SK-N-SH (cell line): ENCODE measurements around the gene TNIP2. TPM values are rescaled to one million over a fixed set of nuclear protein-coding genes. Genes with fewer than 3 reads are reported as not detected.

Source experiments
- CTCF ChIA-PET: fragments of 300-600, 350-600 bp; formaldehyde crosslinking; extraction: SDS; loops from one replicate; lab custom pipeline; 2021; lab: Yijun Ruan, JAX
- POLR2A ChIA-PET: fragments of 350-600 bp; sonication (Branson Sonifier 250); formaldehyde crosslinking; extraction: SDS; loops from one replicate; lab custom pipeline; 2020; ENCODE audit warnings: antibody characterized with exemption, inconsistent platforms; lab: Yijun Ruan, JAX
- DNase-seq: peaks from one replicate; pipeline ENCODE4 v3.0.0; 2012
- H2AFZ ChIP-seq: fragments of 200-600 bp; sonication (generic); 2 replicates; pipeline ENCODE4 v1.8.1; 2016; ENCODE audit warnings: antibody characterized with exemption, mild to moderate bottlenecking, low read depth
- H3F3A ChIP-seq: fragments of 200-600 bp; sonication (generic); replicated peaks from 2 replicates; pipeline ENCODE3; 2016; ENCODE audit warnings: antibody characterized with exemption, mild to moderate bottlenecking; ENCODE audit not compliant: insufficient read depth
- H3K27ac ChIP-seq, 2 experiments: fragments of 200-500 bp in 1 of 2; fragments of 200-600 bp in 1 of 2; sonication (Bioruptor generic) in 1 of 2; sonication (generic), shearing (Covaris generic) in 1 of 2; 2 replicates each; pipeline versions ENCODE4 v1.5.1 to v1.6.1; 2014 to 2016; ENCODE audit warnings: low read depth in 2 of 2, inconsistent platforms in 1 of 2, low read length in 1 of 2, mild to moderate bottlenecking in 1 of 2, mixed read lengths in 1 of 2
- H3K27me3 ChIP-seq: fragments of 200-600 bp; sonication (generic), shearing (Covaris generic); 2 replicates; pipeline ENCODE4 v1.6.1; 2016; ENCODE audit warnings: mixed run types; ENCODE audit not compliant: insufficient read depth
- H3K36me3 ChIP-seq, 2 experiments: fragments of 200-500 bp in 1 of 2; fragments of 200-600 bp in 1 of 2; sonication (Bioruptor generic) in 1 of 2; sonication (generic) in 1 of 2; replicated peaks in 1 of 2; 2 replicates each; pipeline versions ENCODE3 to v1.5.1; 2014 to 2016; ENCODE audit warnings: low read length in 1 of 2, mild to moderate bottlenecking in 1 of 2; ENCODE audit not compliant: insufficient read depth in 2 of 2, control insufficient read depth in 1 of 2
- H3K4me1 ChIP-seq, 2 experiments: fragments of 200-500 bp in 1 of 2; fragments of 200-600 bp in 1 of 2; sonication (Bioruptor generic) in 1 of 2; sonication (generic), shearing (Covaris generic) in 1 of 2; 2 replicates each; pipeline versions ENCODE4 v1.5.1 to v1.6.1; 2014 to 2016; ENCODE audit warnings: low read depth in 1 of 2, low read length in 1 of 2, mixed run types in 1 of 2; ENCODE audit not compliant: insufficient read depth in 2 of 2, control insufficient read depth in 1 of 2
- H3K4me2 ChIP-seq: fragments of 200-600 bp; sonication (generic), shearing (Covaris generic); 2 replicates; pipeline ENCODE4 v1.6.1; 2017; ENCODE audit warnings: mixed run types
- H3K4me3 ChIP-seq, 2 experiments: fragments of 200-500 bp in 1 of 2; fragments of 200-600 bp in 1 of 2; sonication (Bioruptor generic) in 1 of 2; sonication (generic), shearing (Covaris generic) in 1 of 2; 2 replicates each; pipeline versions ENCODE4 v1.5.1 to v1.8.1; 2014 to 2016; ENCODE audit warnings: low read depth in 2 of 2, inconsistent platforms in 1 of 2, low read length in 1 of 2, mild to moderate bottlenecking in 1 of 2, mixed read lengths in 1 of 2, moderate library complexity in 1 of 2
- H3K79me2 ChIP-seq: fragments of 200-600 bp; sonication (generic); 2 replicates; pipeline ENCODE4 v1.8.1; 2017; ENCODE audit warnings: mild to moderate bottlenecking; ENCODE audit not compliant: insufficient read depth
- H3K9ac ChIP-seq: fragments of 200-600 bp; sonication (generic); 2 replicates; pipeline ENCODE4 v1.6.1; 2017; ENCODE audit warnings: mixed run types
- H3K9me2 ChIP-seq: fragments of 200-600 bp; sonication (generic); 2 replicates; pipeline ENCODE4 v1.6.1; 2017; ENCODE audit warnings: mixed run types
- H3K9me3 ChIP-seq: fragments of 200-600 bp; sonication (generic); 2 replicates; pipeline ENCODE4 v1.6.1; 2017; ENCODE audit warnings: mixed run types, mild to moderate bottlenecking, moderate library complexity
- H4K20me1 ChIP-seq: fragments of 200-600 bp; sonication (generic); 2 replicates; pipeline ENCODE4 v1.6.1; 2017; ENCODE audit warnings: mild to moderate bottlenecking, mixed run types; ENCODE audit not compliant: insufficient read depth
- CHD2 ChIP-seq: fragments of 150-350 bp; IDR thresholded peaks from 2 replicates; pipeline ENCODE4 v1.6.1; 2018; ENCODE audit warnings: low read length; ENCODE audit not compliant: partially characterized antibody
- CTCF ChIP-seq: fragments of 200-600 bp; sonication (generic); IDR thresholded peaks from 2 replicates; pipeline ENCODE4 v1.6.1; 2017; ENCODE audit warnings: antibody characterized with exemption, mild to moderate bottlenecking, moderate library complexity
- EZH2phosphoT487 ChIP-seq: fragments of 200-600 bp; sonication (generic); IDR thresholded peaks from 2 replicates; pipeline ENCODE4 v1.6.1; 2017; ENCODE audit warnings: low read depth, mixed run types, mild to moderate bottlenecking, antibody characterized with exemption, moderate library complexity, borderline replicate concordance
- GABPA ChIP-seq: IDR thresholded peaks from 2 replicates; pipeline ENCODE4 v1.4.0; 2012; ENCODE audit warnings: low read depth, mild to moderate bottlenecking
- IRF3 ChIP-seq: fragments of 150-350 bp; IDR thresholded peaks from 2 replicates; pipeline ENCODE4 v1.6.1; 2016; ENCODE audit warnings: mild to moderate bottlenecking, low read depth, low read length
- MEF2A ChIP-seq: IDR thresholded peaks from 2 replicates; pipeline ENCODE4 v1.4.0; 2012; ENCODE audit warnings: low read depth, borderline replicate concordance
- TEAD4 ChIP-seq: IDR thresholded peaks from 2 replicates; pipeline ENCODE4 v1.4.0; 2012; ENCODE audit warnings: mild to moderate bottlenecking, borderline replicate concordance; ENCODE audit not compliant: insufficient read depth
- USF2 ChIP-seq: fragments of 150-350 bp; IDR thresholded peaks from 2 replicates; pipeline ENCODE4 v1.6.1; 2017; ENCODE audit warnings: antibody characterized with exemption, low read length, low read depth, borderline replicate concordance
- WGBS: methylation state at CpG from one replicate; pipeline ENCODE4 v1.1.6; 2017; ENCODE audit warnings: low lambda C conversion rate; 5-methylcytosine and 5-hydroxymethylcytosine counted together
- polyA plus RNA-seq, 3 experiments: library from polyadenylated mRNA; depleted of rRNA; stranded (reverse); fragments of >200 nt; gene quantifications; 2 replicates each; pipeline ENCODE4 v1.2.3, GENCODE V29; 2012
- TF ChIP-seq, protein P1 (sequence below): IDR thresholded peaks from 2 replicates; pipeline ENCODE4; 2012

TNIP2 gene
- polyA plus RNA-seq, 1 of the 3 experiments (the other 2 are of a cell fraction), result 78.9 TPM

DNA sequence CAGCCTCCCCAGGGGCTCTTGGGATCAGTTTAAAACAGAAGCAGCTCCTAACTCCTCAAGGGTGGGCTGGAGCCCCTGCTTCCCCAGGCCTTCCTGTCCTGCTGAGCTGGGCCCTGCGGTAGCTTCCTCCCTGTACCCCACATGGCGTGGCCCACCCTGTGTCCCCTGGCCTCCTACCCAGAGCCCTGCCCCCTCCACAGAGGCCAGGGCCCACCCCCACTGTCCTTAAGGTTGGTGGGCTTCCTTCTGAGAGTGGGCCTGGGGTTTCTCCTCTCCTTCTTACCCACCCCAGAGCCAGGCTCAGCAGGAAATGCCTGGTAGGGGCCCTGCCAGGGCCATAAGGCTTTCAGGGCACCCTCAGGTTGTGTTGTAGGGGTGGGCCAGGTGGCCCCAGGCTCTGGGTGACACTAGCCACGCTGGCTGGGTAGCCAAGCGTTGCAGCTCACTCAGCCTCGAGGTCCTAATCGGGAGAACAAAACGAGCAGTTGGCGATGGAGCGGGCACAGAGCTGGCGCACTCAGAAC lies 48.4 kb upstream of the TNIP2 start:
- H3K9me3 ChIP-seq, result no peaks in the 10 kb centered on the region
- H3K27ac ChIP-seq, result no peak overlapping the region; a peak in 1 of 4 replicates
- H3K4me3 ChIP-seq, result no peak overlapping the region
- no peaks in the 10 kb centered on the region for H3K79me2 ChIP-seq
- POLR2A ChIA-PET, result no interaction called here
- H2AFZ ChIP-seq, result no peak overlapping the region
- H3F3A ChIP-seq, result peaks cover 4% of the 10 kb centered on the region
- no peaks in the 10 kb centered on the region for H3K27me3 ChIP-seq
- H3K9me2 ChIP-seq, result no peaks in the 10 kb centered on the region
- no peaks in the 10 kb centered on the region for H4K20me1 ChIP-seq
- no peak for DNase-seq
- no peak overlapping the region for H3K4me2 ChIP-seq
- WGBS, result 99% methylated on average over 9 of the region's 10 CpGs
- CTCF ChIA-PET, result no interaction called here
- no peak overlapping the region for H3K9ac ChIP-seq
- H3K36me3 ChIP-seq, result no peaks in the 10 kb centered on the region
- peaks cover 0 to 50% of the 10 kb centered on the region in 2 experiments; a peak in 1 of 4 replicates for H3K4me1 ChIP-seq
- TF ChIP-seq TEAD4 (no peak), CHD2 (no peak), IRF3 (no peak), USF2 (no peak), MEF2A (no peak), CTCF (no peak)
- TF ChIP-seq, protein P1, sequence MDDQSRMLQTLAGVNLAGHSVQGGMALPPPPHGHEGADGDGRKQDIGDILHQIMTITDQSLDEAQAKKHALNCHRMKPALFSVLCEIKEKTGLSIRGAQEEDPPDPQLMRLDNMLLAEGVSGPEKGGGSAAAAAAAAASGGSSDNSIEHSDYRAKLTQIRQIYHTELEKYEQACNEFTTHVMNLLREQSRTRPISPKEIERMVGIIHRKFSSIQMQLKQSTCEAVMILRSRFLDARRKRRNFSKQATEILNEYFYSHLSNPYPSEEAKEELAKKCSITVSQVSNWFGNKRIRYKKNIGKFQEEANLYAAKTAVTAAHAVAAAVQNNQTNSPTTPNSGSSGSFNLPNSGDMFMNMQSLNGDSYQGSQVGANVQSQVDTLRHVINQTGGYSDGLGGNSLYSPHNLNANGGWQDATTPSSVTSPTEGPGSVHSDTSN, result no peak

- peaks cover 4% of the 10 kb centered on the region for H3F3A ChIP-seq
- no peaks in the 10 kb centered on the region for H3K9me3 ChIP-seq
- H2AFZ ChIP-seq, result no peak overlapping the region
- no peaks in the 10 kb centered on the region for H4K20me1 ChIP-seq
- H3K79me2 ChIP-seq, result no peaks in the 10 kb centered on the region
- no peaks in the 10 kb centered on the region for H3K36me3 ChIP-seq
- ChIA-PET CTCF (interaction anchor here (0.9 kb wide), 1 partner anchor 64 kb away, joined by 3 read pairs; no protein-coding TSS in a partner anchor), POLR2A (no interaction called here)
- H3K9me2 ChIP-seq, result no peaks in the 10 kb centered on the region
- no peak overlapping the region for H3K4me2 ChIP-seq
- no peak overlapping the region for H3K27ac ChIP-seq
- no peak overlapping the region for H3K9ac ChIP-seq
- TF ChIP-seq EZH2phosphoT487 (no peak), GABPA (no peak)
- TF ChIP-seq, all 33 proteins: peak for 0
- Histone ChIP-seq H3K4me3 (no peak overlapping the region), H3K27me3 (no peaks in the 10 kb centered on the region), H3K4me1 (peaks cover 0 to 53% of the 10 kb centered on the region in 2 experiments; a peak in 2 of 4 replicates)
- DNase-seq, result no peak
- WGBS, result 89% methylated on average over 8 of the region's 20 CpGs
Measured at GRCh38 chr4:2803624-2804448, 47.7 kb upstream of the TNIP2 start.
